Epithelial cell of proximal tubule (primary cell): ENCODE measurements around the gene C10orf71. TPM values are rescaled to one million over a fixed set of nuclear protein-coding genes. Genes with fewer than 3 reads are reported as not detected.

Experiments used
- DNase-seq: peaks from one replicate; pipeline ENCODE4 v3.0.0-alpha.2; 2011; ENCODE audit warnings: low read depth
- H3K4me3 ChIP-seq: 2 replicates; pipeline ENCODE4 v1.5.1; 2011; ENCODE audit warnings: low read depth, mild to moderate bottlenecking, low read length
- CTCF ChIP-seq: conservative IDR thresholded peaks from 2 replicates; pipeline ENCODE4 v1.5.1; 2012; ENCODE audit warnings: low read depth, mild to moderate bottlenecking, low read length
- total RNA-seq: library from RNA; depleted of rRNA; stranded (reverse); fragments of >200 nt; gene quantifications from 2 replicates; pipeline ENCODE4 v1.2.3, GENCODE V29; 2015

The C10orf71 gene
- total RNA-seq, 1 donor from 2014 or later: not detected

GRCh38 chr10:49272251-49273081, 26.5 kb upstream of the C10orf71 start:
- H3K4me3 ChIP-seq: no peak overlapping the region
- no peak for DNase-seq
- TF ChIP-seq CTCF: no peak

GRCh38 chr10:49273082-49273465, 25.9 kb upstream of the C10orf71 start:
- no peak overlapping the region for H3K4me3 ChIP-seq
- no peak for DNase-seq
- no peak for TF ChIP-seq CTCF

GRCh38 chr10:49273626-49274025, 25.3 kb upstream of the C10orf71 start:
- no peak for TF ChIP-seq CTCF

GRCh38 chr10:49274886-49275285, 24.1 kb upstream of the C10orf71 start:
- DNase-seq: no peak
- TF ChIP-seq CTCF: no peak

More at GRCh38 chr10:49273626-49274025, 25.3 kb upstream of the C10orf71 start:
- DNase-seq: no peak
- H3K4me3 ChIP-seq: no peak overlapping the region

GRCh38 chr10:49275896-49276295, 23.1 kb upstream of the C10orf71 start:
- no peak for TF ChIP-seq CTCF
- DNase-seq: no peak
- no peak overlapping the region for H3K4me3 ChIP-seq

More at GRCh38 chr10:49274886-49275285, 24.1 kb upstream of the C10orf71 start:
- H3K4me3 ChIP-seq: no peak overlapping the region

- no peak for DNase-seq
- no peak overlapping the region for H3K4me3 ChIP-seq
- no peak for TF ChIP-seq CTCF
Observed at GRCh38 chr10:49276596-49276995, 22.4 kb upstream of the C10orf71 start.

- H3K4me3 ChIP-seq: no peak overlapping the region
- no peak for TF ChIP-seq CTCF
Observed at GRCh38 chr10:49277973-49278372, 21.0 kb upstream of the C10orf71 start.

More at GRCh38 chr10:49277973-49278372, 21.0 kb upstream of the C10orf71 start:
- DNase-seq: no peak
